HFFc6 (cell line): ENCODE data around the gene GOLT1B. TPM values are rescaled to one million over a fixed set of nuclear protein-coding genes. Genes with fewer than 3 reads are reported as not detected.

Experiments
- DNase-seq: peaks from one replicate; pipeline ENCODE4 v3.0.0-alpha.2; 2018
- H3K27ac Mint-ChIP-seq: 2 replicates; pipeline ENCODE4 v1.8.0; 2020; ENCODE audit warnings: mild to moderate bottlenecking, mixed read lengths
- H3K27me3 Mint-ChIP-seq: 2 replicates; pipeline ENCODE4 v1.8.0; 2021; ENCODE audit warnings: mild to moderate bottlenecking, moderate library complexity, mixed read lengths; ENCODE audit not compliant: insufficient read depth
- H3K36me3 Mint-ChIP-seq: 2 replicates; pipeline ENCODE4 v1.8.0; 2021; ENCODE audit warnings: low read depth, mixed read lengths
- H3K4me1 Mint-ChIP-seq: 2 replicates; pipeline ENCODE4 v1.8.0; 2020; ENCODE audit warnings: low read depth, mixed read lengths
- H3K4me3 Mint-ChIP-seq: 2 replicates; pipeline ENCODE4 v1.8.0; 2020; ENCODE audit warnings: mild to moderate bottlenecking, moderate library complexity, mixed read lengths
- H3K9me3 Mint-ChIP-seq: 2 replicates; pipeline ENCODE4 v1.8.0; 2020; ENCODE audit warnings: mild to moderate bottlenecking, mixed read lengths
- CTCF ChIP-seq: fragments of 200-600 bp; sonication (generic); IDR thresholded peaks from 2 replicates; pipeline ENCODE4 v1.5.0; 2021; ENCODE audit warnings: antibody characterized with exemption, mild to moderate bottlenecking
- total RNA-seq, 6 experiments: library from RNA; stranded (reverse); fragmentation: NEBNext Ultra II Directional; extraction: Animal tissue kit (Norgen Biotek cat#: 25700); gene quantifications; 2 replicates in 1 of 6; 3 replicates in 5 of 6; pipeline ENCODE4 v1.2.3, GENCODE V29; 2021

The GOLT1B gene
- total RNA-seq, 6 experiments from 2014 or later, result 78.8 to 115 (median 98.1) TPM

GRCh38 chr12:21505888-21506287 lies 4.3 kb downstream of the GOLT1B start:
- Mint-ChIP-seq H3K9me3 (no peaks in the 10 kb centered on the region), H3K27me3 (no peaks in the 10 kb centered on the region), H3K4me1 (peaks cover 35% of the 10 kb centered on the region), H3K4me3 (no peak overlapping the region), H3K27ac (no peak overlapping the region), H3K36me3 (peaks cover 28% of the 10 kb centered on the region)
- DNase-seq, result no peak
- no peak for TF ChIP-seq CTCF

GRCh38 chr12:21507849-21508248 lies 6.3 kb downstream of the GOLT1B start:
- H3K4me1 Mint-ChIP-seq, result peaks cover 30% of the 10 kb centered on the region
- no peaks in the 10 kb centered on the region for H3K27me3 Mint-ChIP-seq
- no peak overlapping the region for H3K4me3 Mint-ChIP-seq
- H3K36me3 Mint-ChIP-seq, result peaks cover 18% of the 10 kb centered on the region
- H3K9me3 Mint-ChIP-seq, result no peaks in the 10 kb centered on the region
- no peak overlapping the region for H3K27ac Mint-ChIP-seq
- no peak for TF ChIP-seq CTCF
- no peak for DNase-seq

- Mint-ChIP-seq H3K4me3 (no peak overlapping the region), H3K4me1 (peaks cover 13% of the 10 kb centered on the region), H3K9me3 (no peaks in the 10 kb centered on the region), H3K36me3 (peaks cover 26% of the 10 kb centered on the region), H3K27ac (no peak overlapping the region), H3K27me3 (peaks cover 2% of the 10 kb centered on the region; the same call in 1 of the 2 replicates)
- no peak for DNase-seq
- no peak for TF ChIP-seq CTCF
These were observed 8.2 kb downstream of the GOLT1B start for GRCh38 chr12:21509768-21510167.

GRCh38 chr12:21516281-21516680 lies 14.7 kb downstream of the GOLT1B start:
- Mint-ChIP-seq H3K4me1 (no peaks in the 10 kb centered on the region), H3K9me3 (no peaks in the 10 kb centered on the region), H3K36me3 (peaks cover 20% of the 10 kb centered on the region; the same call in 1 of the 2 replicates), H3K4me3 (no peak overlapping the region), H3K27me3 (peaks cover 2% of the 10 kb centered on the region; the same call in 1 of the 2 replicates), H3K27ac (no peak overlapping the region)
- DNase-seq, result no peak
- no peak for TF ChIP-seq CTCF

GRCh38 chr12:21518451-21518850 lies 16.9 kb downstream of the GOLT1B start:
- Mint-ChIP-seq H3K4me1 (no peaks in the 10 kb centered on the region), H3K36me3 (peaks cover 17% of the 10 kb centered on the region; the same call in 1 of the 2 replicates), H3K9me3 (no peaks in the 10 kb centered on the region), H3K27ac (no peak overlapping the region), H3K27me3 (peaks cover 2% of the 10 kb centered on the region; the same call in 1 of the 2 replicates), H3K4me3 (no peak overlapping the region)
- TF ChIP-seq CTCF, result no peak
- no peak for DNase-seq

GRCh38 chr12:21521541-21521940 lies 20.0 kb downstream of the GOLT1B start:
- no peak for DNase-seq
- Mint-ChIP-seq H3K9me3 (no peaks in the 10 kb centered on the region), H3K27me3 (peaks cover 2% of the 10 kb centered on the region; the same call in 1 of the 2 replicates), H3K36me3 (0 out of 2 replicates have a peak, but pooled peaks cover 12% of the 10 kb centered on the region), H3K4me1 (no peaks in the 10 kb centered on the region), H3K27ac (no peak overlapping the region), H3K4me3 (no peak overlapping the region)
- no peak for TF ChIP-seq CTCF
